ENCODE measurements around the gene LRRC59. TPM values are rescaled to one million over a fixed set of nuclear protein-coding genes. Genes with fewer than 3 reads are reported as not detected.
A peak's percentile ranks its signal among the peaks of the same experiment; 100 is the strongest.

The LRRC59 gene
- total and polyA plus RNA-seq, 7 donors, result 32.4 to 116 (median 38.8) TPM

DNA sequence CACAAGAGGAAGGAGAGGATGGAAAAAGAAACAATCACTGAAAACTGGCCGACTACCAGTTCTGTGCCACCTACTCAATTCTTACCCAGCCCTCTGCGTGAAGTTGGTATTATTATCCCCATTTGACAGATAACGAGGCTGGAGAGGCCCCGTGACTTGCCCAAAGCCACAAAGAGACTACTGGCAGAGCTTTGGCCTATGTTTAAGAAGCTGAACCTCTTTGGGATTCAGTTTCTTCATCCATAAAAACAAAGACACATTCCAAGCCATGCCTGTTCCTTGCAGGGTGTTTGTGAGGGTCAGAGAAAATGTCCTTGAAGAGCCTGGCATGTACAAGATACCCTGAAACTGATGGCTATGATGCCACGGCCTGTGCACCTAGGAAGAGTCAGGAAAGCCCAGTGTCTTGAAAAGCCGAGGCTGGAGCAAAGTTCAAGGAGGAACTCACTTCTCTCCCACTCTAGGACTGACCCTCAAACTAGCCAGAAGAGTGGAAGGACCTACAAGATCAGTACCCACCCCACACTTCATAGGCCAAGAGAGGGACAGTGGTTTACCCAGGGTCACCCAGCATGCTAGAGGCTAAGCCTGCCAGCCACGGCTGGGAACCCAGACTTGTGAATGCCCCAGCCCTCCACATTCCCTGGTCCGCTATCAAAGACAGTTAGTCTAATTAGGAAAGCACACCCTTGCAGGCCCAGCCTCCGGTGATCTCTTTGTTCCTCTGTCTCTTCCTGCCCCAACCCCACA lies 27.1 kb upstream of the LRRC59 start:
- Histone ChIP-seq H3K36me3 (no peaks in the 10 kb centered on the region), H3K4me3 (no peak overlapping the region), H3K27ac (no peak overlapping the region), H3K4me1 (peaks cover 0 to 38% (median 28%) of the 10 kb centered on the region in 4 donors), H3K27me3 (no peaks in the 10 kb centered on the region), H3K9me3 (no peaks in the 10 kb centered on the region)
- DNase-seq, result no peak
- intact Hi-C loops (cut with DNase I), result no loop called here
- TF ChIP-seq EP300 (IDR thresholded peaks at IDR 0.05), result no peak
- TF ChIP-seq POLR2AphosphoS5 (IDR thresholded peaks at IDR 0.05), result no peak
- TF ChIP-seq POLR2A (IDR thresholded peaks at IDR 0.05), result no peak
- TF ChIP-seq, protein P1, sequence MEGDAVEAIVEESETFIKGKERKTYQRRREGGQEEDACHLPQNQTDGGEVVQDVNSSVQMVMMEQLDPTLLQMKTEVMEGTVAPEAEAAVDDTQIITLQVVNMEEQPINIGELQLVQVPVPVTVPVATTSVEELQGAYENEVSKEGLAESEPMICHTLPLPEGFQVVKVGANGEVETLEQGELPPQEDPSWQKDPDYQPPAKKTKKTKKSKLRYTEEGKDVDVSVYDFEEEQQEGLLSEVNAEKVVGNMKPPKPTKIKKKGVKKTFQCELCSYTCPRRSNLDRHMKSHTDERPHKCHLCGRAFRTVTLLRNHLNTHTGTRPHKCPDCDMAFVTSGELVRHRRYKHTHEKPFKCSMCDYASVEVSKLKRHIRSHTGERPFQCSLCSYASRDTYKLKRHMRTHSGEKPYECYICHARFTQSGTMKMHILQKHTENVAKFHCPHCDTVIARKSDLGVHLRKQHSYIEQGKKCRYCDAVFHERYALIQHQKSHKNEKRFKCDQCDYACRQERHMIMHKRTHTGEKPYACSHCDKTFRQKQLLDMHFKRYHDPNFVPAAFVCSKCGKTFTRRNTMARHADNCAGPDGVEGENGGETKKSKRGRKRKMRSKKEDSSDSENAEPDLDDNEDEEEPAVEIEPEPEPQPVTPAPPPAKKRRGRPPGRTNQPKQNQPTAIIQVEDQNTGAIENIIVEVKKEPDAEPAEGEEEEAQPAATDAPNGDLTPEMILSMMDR (IDR thresholded peaks at IDR 0.05), result no peak
- 79 to 85% methylated on average over 9 of the region's 9 CpGs for WGBS, 2 donors

- intact Hi-C loops (cut with DNase I), result no loop called here
- Histone ChIP-seq H3K4me1 (peaks cover 0 to 38% (median 28%) of the 10 kb centered on the region in 4 donors), H3K9me3 (no peaks in the 10 kb centered on the region), H3K27ac (no peak overlapping the region), H3K36me3 (no peaks in the 10 kb centered on the region), H3K27me3 (no peaks in the 10 kb centered on the region), H3K4me3 (no peak overlapping the region)
- WGBS, 2 donors, result 58 to 71% methylated on average over 6 of the region's 6 CpGs
- peak; percentile 66 for DNase-seq
- no peak for TF ChIP-seq POLR2AphosphoS5 (IDR thresholded peaks at IDR 0.05)
- TF ChIP-seq POLR2A (IDR thresholded peaks at IDR 0.05), result no peak
- TF ChIP-seq, protein P1 (IDR thresholded peaks at IDR 0.05), result no peak
- TF ChIP-seq EP300 (IDR thresholded peaks at IDR 0.05), result no peak
These were observed 26.3 kb upstream of the LRRC59 start for GRCh38 chr17:50423553-50424159.

DNA sequence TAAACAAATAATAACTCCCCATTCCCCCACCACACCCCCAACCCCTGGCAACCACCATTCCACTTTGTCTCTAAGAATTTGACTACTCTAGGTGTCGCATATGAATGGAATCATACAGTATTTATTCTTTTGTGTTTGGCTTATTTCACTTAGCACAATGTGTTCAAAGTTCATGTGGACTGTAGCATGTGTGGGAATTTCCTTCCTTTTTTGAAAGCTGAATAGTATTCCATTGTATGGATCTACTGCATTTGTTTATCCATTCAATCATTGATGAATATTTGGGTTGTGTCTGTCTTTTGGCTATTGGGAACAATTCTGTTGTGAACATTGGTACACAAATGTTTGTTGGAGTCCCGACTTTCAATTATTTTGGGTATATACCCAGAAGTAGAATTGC lies 25.4 kb upstream of the LRRC59 start:
- 84 to 92% methylated on average over 2 of the region's 2 CpGs for WGBS, 2 donors
- intact Hi-C loops (cut with DNase I), result no loop called here
- Histone ChIP-seq H3K27ac (no peak overlapping the region), H3K27me3 (no peaks in the 10 kb centered on the region), H3K4me1 (peaks cover 0 to 32% (median 26%) of the 10 kb centered on the region in 4 donors), H3K9me3 (no peaks in the 10 kb centered on the region), H3K4me3 (no peak overlapping the region), H3K36me3 (no peaks in the 10 kb centered on the region)
- TF ChIP-seq EP300 (IDR thresholded peaks at IDR 0.05), result no peak
- DNase-seq, result no peak

DNA sequence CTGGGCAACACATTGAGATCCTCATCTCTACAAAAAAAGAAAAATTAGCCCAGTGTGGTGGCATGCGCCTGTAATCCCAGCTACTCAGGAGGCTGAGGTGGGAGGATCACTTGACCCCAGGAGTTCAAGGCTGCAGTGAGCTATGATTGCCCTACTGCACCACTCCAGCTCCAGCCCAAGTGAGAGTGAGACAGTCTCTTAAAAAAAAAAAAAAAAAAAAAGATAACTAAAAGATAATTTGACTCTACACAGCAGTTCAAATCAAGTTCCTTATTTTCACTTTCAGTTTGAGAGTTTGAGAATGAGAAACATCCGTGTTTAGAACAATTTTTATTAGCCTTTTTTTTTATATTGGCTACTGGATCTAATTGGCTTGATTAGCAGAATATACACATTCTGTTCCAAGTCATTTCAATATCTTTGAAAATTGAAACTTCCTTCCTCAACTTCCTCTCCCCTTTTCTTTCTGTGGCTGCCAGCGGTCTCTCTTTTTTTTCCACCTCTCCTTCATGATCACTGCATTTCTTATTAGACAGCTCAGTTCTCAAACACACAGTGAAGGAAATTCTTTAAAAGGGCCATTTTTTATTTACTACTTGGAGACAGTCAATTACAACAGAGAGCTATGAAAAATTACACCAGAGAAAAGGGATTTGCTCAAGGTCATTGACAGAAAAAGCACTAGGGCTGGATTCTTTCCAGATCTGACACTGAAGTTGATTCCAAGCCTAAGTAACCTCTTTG lies 24.2 kb upstream of the LRRC59 start:
- peak overlapping the region; percentile 51 to 65 (median 52) for H3K27ac ChIP-seq

More for the DNA sequence above, 24.2 kb upstream of the LRRC59 start:
- intact Hi-C loops (cut with DNase I), result no loop called here
- Histone ChIP-seq H3K36me3 (no peaks in the 10 kb centered on the region), H3K4me1 (peaks cover 0 to 20% (median 14%) of the 10 kb centered on the region in 4 donors), H3K9me3 (no peaks in the 10 kb centered on the region), H3K4me3 (peak overlapping the region in 3 of 4 donors; percentile 4 to 20 (median 15)), H3K27me3 (no peaks in the 10 kb centered on the region)
- DNase-seq, result no peak
- TF ChIP-seq POLR2A (IDR thresholded peaks at IDR 0.05) (no peak), POLR2AphosphoS5 (IDR thresholded peaks at IDR 0.05) (no peak), EP300 (IDR thresholded peaks at IDR 0.05) (no peak)
- TF ChIP-seq, protein P1 (IDR thresholded peaks at IDR 0.05), result no peak
- WGBS, 2 donors, result 30 to 47% methylated on average over 3 of the region's 3 CpGs

Measured in sigmoid colon (tissue), 7 donors.